H1 (cell line): ENCODE data around the gene BAZ2B. TPM values are rescaled to one million over a fixed set of nuclear protein-coding genes. Genes with fewer than 3 reads are reported as not detected.

Source experiments
- CREB1 ChIP-seq: IDR thresholded peaks from 2 replicates; pipeline ENCODE4 v1.6.1; 2012; ENCODE audit warnings: inconsistent platforms
- CTBP2 ChIP-seq: IDR thresholded peaks from 2 replicates; pipeline ENCODE4 v1.7.0; 2011; ENCODE audit warnings: borderline replicate concordance, mild to moderate bottlenecking, moderate library complexity, mixed read lengths, low read length; ENCODE audit not compliant: insufficient read depth, insufficient read length
- CTCF ChIP-seq, 3 experiments: IDR thresholded peaks; 1 replicate in 2 of 3; 2 replicates in 1 of 3; pipeline versions ENCODE4 v1.5.1 to v1.6.1; 2011; ENCODE audit warnings: low read length in 3 of 3, mild to moderate bottlenecking in 3 of 3, inconsistent platforms in 2 of 3, low read depth in 1 of 3, moderate library complexity in 1 of 3; ENCODE audit not compliant: insufficient read depth in 1 of 3; ENCODE audit errors: control extremely low read depth in 1 of 3
- E2F6 ChIP-seq: IDR thresholded peaks from 2 replicates; pipeline ENCODE4 v1.6.1; 2012; ENCODE audit warnings: inconsistent platforms
- EGR1 ChIP-seq: IDR thresholded peaks from 2 replicates; pipeline ENCODE4 v1.6.1; 2011; ENCODE audit warnings: low read depth, low read length, borderline replicate concordance
- KDM1A ChIP-seq: fragments of 200-600, 300-600 bp; sonication (generic); IDR thresholded peaks from 2 replicates; pipeline ENCODE4 v1.7.1; 2016; ENCODE audit warnings: mild to moderate bottlenecking, low read length, borderline replicate concordance
- KDM5A ChIP-seq: fragments of 200-600 bp; IDR thresholded peaks from 2 replicates; pipeline ENCODE4 v1.7.1; 2012; ENCODE audit warnings: mild to moderate bottlenecking, low read length, inconsistent platforms, mixed read lengths
- POLR2AphosphoS5 ChIP-seq: IDR thresholded peaks from 2 replicates; pipeline ENCODE4 v1.6.1; 2011; ENCODE audit warnings: low read depth, low read length
- RBBP5 ChIP-seq: IDR thresholded peaks from 2 replicates; pipeline ENCODE4 v1.7.1; 2012; ENCODE audit warnings: low read depth, mild to moderate bottlenecking, inconsistent platforms, low read length, moderate library complexity, borderline replicate concordance
- polyA plus RNA-seq, 7 experiments: library from polyadenylated mRNA; depleted of rRNA in 3 of 7; stranded (reverse) in 5 of 7; unstranded in 2 of 7; fragments of >200 nt in 5 of 7; fragments of 200-250 nt in 2 of 7; gene quantifications; 1 replicate in 5 of 7; 2 replicates in 1 of 7; 4 replicates in 1 of 7; pipeline versions ENCODE4 v1.2.1 to v1.2.3, GENCODE V29; 2011 to 2013; ENCODE audit warnings: missing spikeins in 2 of 7, mixed read lengths in 2 of 7
- total RNA-seq: library from RNA; stranded (reverse); fragmentation: NEBNext Ultra II Directional; extraction: Animal tissue kit (Norgen Biotek cat#: 25700); gene quantifications from 2 replicates; pipeline ENCODE4 v1.2.1, GENCODE V29; 2021

BAZ2B gene
- total and polyA plus RNA-seq, 2 of the 8 experiments (the other 6 are each of a cell fraction or from before 2014, with no cell fraction given), result 15.2 to 46.3 TPM

DNA sequence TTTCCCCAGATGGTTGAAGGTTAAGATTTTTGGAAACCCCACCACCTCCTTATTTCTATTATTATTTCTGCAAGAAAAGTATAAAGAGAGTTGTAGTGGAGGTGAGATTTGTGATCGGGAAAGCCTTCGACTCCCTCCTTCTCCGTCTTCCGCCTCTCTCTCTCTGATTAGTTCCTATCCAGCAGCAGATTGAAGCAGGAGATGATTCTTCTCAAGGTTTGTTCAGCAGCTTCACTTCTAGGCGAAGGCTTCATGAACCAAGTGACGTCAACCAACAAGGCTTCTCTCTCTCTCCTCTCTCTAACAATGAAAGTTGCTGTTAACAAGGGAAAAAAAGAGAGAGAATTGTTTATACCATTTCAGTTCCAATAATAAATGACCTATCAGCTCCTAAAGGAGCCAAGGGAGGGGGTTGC is at the start of gene BAZ2B (continued):
- TF ChIP-seq E2F6 (no peak), POLR2AphosphoS5 (peak; percentile 64; the same call in 1 of the 2 replicates), KDM5A (no peak), CTCF (IDR thresholded peaks at IDR 0.05; ENCODE audit: control extremely low read depth in 1 of 3, insufficient read depth in 1 of 3, low read depth in 1 of 3, low read length in 3 of 3) (no peak), CREB1 (peak; percentile 55; the same call in 1 of the 2 replicates), EGR1 (no peak), RBBP5 (no peak), CTBP2 (no peak), KDM1A (no peak)
